Urothelium cell line (cell line): ENCODE data around the gene ECM2.

Experiments
- DNase-seq: peaks from one replicate; pipeline ENCODE4 v3.0.0; 2011; ENCODE audit warnings: low spot score, mixed read lengths
- FAIRE-seq: peaks from 2 replicates; lab custom pipeline; 2011; peaks lifted over from hg19 to GRCh38; lab: Jason Lieb, UNC

ECM2 gene

DNA sequence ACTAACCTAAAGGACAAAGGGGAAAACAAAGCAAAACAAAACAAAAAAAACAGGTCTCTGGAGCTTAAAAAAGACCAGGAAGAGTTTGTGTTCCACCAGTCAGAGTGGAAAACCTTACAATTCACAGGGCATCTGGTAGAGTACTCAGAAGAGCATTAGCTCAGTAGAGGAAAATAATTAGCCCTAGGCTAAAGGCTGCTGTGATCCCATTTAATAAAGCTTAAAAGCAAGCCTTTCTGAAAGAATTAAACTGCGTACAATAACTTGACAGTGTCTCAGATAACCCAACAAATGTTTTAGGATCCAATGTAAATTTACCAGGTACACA lies 7.3 kb downstream of the ECM2 start:
- DNase-seq (no peak), FAIRE-seq (no peak)

DNA sequence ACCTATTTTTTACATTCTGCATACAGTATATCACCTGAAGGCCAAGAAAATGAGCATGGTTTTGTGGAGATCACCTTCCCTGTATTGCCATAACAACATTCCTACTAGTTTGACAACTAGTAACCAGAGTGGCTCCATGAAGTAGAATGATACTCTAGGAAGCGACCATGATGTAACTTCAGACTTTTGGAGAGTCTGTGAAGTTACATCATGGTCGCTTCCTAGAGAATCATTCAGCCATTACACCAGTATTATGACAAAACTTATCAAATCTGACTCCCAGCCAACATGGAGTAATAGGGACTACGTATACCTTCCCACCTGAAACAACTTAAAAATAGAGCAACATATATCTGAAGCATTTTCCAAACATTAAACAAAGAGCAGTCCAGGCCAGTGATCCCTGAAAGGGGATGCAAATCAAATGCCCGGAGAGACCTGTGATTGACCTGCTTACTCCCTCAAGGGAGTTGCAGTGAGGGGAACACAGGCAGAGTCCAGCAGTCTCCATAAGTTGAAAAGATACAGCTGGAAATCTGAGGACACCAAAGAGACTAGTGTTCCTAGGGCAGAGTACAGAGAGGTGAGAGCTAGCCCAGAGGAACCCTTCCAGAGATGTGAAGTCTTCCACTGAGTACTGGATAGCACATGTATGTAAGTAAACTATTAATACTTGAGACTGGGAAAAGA lies 7.8 kb downstream of the ECM2 start:
- no peak for FAIRE-seq
- no peak for DNase-seq

DNA sequence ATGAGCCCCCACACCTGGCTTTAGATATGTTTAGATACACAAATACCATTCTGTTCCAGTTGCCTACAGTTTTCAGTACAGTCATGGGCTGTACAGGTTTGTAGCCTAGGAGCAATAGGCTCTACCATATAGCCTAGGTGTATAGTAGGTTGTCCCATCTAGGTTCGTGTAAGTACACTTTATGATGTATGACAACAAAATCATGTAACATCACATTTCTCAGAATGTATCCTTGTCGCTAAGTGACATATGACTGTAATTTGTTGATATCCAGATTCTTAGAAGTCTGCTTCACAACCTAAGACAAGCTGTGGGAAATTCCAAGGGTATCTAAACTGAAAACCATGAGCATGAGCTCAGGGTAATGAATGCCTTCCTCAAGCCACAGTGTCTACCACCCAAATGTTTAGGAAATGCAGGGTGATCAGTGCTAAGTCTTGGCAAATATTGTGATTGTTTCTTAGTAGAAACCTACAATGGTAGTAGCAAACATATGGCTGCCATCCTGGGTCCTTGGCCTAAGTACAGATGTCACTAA lies 8.4 kb downstream of the ECM2 start:
- DNase-seq (no peak), FAIRE-seq (no peak)

DNA sequence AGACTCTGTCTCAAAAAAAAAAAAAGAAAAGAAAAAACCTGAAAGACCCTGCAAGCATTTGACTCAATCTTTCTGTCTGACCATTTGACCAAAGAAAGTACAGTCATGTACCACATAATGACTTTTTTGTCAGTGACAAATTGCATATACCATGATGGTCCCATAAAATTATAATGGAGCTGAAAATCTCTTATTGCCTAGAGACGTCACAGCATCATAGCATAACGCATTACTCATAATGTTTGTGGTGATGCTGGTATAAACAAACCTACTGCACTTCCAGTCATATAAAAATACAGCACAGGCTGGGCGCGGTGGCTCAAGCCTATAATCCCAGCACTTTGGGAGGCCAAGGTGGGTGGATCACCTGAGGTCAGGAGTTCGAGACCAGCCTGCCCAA lies 10.5 kb downstream of the ECM2 start:
- peak; percentile 40 for FAIRE-seq
- no peak for DNase-seq

DNA sequence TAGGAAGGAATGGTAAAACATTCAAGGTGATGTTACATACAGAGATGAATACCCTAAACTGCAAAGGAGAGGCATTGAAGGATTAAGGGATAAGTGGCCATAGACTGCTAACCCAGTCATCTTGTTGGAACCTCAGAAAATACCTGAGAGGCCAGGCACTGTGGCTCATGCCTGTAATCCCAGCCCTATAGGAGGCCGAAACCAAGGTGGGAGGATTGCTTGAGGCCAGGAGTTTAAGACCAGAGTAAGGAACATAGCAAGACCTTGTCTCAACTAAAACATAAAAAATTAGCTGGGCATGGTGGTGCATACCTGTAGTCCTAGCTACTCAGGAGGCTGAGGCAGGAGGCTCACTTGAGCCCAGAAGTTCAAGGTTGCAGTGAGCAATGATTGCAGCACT lies 10.9 kb downstream of the ECM2 start:
- no peak for FAIRE-seq
- no peak for DNase-seq

DNA sequence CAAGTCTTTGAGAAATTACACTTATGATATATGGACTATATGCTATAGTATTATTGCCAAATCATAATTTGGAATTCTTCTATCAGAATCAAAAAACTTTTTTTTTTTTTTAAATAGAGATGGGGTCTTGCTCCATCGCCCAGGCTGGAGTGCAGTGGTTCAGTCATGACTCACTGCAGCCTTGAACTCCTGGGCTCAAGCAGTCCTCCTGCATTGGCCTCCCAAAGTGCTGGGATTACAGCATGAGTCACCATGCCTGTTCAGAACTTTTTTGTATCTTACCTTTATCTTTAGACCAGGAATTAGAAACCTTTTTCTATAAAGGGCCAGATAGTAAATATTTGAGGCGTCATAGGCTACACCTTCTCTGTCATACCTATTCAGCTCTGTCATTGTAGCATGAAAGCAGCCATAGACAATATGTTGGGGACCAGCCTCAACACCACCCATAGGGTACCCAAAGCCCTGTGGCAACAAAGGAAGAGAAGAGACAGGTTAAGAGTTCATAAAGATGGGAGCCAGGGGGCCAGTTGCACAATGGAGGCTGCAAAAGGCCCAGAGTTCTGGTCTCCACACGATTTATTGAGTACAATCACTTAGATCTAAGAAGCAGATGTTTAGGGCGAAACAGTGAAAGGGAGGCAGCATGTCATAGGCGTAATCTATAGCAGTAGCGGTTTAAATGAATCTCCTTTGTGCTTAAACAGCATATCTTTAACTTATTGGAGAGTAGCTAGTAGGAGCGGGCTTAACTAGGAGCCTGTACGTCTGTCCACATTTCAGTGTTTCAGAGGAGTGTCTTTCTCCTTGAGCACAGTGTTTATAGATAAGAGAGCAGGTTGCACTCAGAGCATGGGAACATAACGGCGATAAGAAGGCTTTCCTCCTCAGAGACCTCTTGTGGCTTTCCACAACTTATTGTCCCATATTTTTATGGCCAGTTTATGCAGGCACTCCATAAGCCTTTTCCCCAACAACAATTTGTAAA lies 12.5 kb downstream of the ECM2 start:
- DNase-seq = no peak
- no peak for FAIRE-seq

DNA sequence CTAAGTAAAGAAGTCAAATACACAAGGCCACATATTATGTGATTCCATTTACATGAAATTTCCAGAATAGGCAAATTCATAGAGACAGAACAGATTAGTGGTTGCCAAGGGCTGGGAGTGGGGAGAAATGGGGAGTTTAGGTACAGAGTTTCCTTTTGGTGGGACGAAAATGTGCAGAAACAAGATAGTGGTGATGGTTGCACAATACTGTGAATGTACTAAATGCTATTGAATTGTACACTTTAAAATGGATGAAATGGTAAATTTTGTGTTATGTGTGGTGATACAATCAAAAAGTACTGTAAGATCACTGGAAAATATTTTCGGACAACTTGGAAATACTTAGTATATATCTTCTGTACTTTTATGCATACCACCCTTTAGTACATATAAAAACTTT lies 15.0 kb downstream of the ECM2 start:
- FAIRE-seq = no peak
- DNase-seq = no peak

DNA sequence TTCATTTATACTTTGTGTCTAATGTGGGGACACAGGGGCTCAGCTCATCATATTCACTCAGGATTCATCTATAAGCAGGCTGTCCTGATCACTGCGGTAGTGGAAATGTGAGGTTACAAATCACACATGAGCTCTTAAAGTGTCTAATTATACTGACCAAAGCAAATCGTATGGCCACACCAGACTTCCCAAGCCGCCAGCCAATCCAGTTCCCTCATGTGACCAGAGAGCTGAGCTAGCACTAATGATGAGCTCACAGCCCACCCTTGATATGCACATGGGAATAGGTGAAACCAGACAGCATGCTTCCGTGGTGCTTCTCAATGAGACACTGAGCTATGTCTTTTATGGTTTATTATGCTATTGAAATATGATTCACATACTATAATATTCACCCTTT lies 17.6 kb downstream of the ECM2 start:
- DNase-seq = no peak
- FAIRE-seq = no peak

DNA sequence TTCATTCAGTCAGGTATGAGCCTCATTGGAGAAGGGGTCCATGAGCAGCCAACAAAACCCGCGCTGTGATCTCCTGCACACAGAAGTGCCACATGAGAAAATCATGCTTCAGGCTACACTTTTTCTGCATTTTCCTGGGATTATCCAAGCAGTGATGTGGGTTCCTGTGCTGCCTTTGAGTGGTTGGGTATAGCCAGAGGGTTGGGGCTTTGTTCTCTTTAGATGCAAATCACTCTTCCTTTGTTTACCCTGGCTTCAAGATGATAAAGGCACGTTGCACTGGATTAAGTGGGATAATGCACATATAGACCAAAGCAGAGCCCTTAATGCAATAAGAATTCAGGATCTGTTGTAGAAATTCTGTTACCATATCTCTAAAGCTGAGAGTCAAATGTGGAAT lies 18.7 kb downstream of the ECM2 start:
- DNase-seq = no peak
- no peak for FAIRE-seq

DNA sequence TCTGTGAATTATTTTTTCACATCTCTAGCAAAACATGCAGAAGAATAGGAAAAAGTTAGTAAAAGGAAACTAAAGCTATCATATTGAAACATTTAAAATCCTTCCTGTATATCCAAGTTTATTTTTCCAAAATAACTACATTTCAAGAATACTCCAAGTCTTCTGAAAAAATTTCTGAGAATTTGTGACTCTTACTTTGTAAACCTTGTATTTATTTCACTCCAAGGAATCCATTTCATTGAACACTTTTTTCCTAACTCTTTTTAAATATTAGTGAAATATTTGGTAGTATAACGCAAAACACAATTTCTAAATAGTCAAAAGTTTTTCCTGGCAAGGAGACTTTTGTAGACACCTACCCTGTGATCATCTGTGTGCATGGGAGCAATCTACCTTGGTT lies 19.3 kb downstream of the ECM2 start:
- DNase-seq (no peak), FAIRE-seq (no peak)

DNA sequence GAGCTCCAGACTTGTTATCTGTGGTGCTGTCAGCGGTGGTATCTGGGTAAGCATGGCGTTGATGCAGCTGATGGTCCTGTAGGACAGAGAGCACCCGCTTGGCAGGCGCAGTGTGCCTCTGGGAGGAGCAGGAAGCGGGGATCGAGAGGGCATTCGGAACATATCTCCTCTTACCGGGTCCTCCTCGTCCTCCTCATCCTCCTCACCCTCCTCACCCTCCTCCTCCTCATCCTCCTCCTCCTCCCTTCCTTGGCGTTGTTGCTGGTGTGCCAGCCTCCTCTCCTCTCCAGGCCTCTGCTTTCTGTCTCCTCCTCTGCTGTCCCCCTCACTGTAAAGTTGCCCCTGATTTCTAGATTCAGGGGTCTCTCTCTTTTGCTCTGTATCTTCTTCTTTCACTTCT lies 21.2 kb downstream of the ECM2 start:
- DNase-seq (no peak), FAIRE-seq (no peak)

DNA sequence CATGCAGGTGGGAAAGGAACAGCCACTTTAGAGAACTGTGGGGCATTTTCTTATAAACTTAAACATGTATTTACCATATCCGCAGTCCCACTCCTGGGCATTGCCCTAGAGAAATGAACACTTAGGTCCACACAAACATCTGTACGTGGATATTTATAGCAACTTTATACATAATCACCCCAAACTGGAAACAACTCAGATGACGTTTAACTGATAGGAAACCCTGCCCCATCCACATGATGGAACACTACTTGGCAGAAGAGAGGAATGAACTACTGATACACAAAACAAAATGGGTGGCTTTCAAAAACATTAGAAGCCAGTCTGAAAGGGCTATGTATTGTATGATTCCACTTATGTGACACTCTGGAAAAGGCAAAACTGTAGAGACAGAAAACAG lies 22.4 kb downstream of the ECM2 start:
- DNase-seq = no peak
- FAIRE-seq = no peak

DNA sequence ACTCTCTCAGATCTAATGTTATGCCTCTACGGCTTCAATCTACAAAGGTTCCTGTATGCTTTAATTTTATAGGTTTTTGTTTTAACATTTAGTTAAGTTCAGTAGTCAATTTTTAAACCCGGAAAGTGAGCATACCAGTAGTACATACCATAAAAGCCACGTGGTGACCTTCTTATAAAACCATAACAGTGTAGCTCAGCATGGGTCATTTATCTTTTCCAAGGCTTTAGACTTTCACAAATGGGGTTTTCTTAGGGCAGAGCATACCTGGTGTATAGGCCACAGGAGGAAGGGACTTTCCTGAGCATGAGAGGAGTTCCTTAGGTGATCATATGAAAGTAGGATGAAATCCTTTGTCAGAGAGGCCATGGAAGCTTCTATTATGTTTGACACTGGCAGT lies 23.2 kb downstream of the ECM2 start:
- DNase-seq (no peak), FAIRE-seq (no peak)

DNA sequence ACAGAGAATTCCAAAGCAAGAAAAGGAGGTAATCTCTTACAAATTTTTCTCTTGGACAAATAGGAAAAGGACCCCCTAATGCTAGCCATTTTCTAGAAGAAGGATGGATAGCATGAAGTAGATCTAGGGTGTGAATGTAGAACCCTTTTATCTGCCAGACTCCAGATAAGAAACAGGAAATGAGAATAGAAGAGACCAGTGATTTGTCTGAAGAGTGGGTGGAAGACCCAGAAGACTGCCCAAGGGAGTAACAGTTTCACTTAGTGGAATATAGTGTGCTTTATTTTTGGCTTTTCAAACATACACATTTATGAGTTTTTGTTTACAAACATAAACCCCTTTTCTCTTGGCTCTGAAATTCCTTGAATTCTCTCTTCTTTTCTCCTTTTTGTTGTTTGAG lies 25.0 kb downstream of the ECM2 start:
- FAIRE-seq = no peak
- DNase-seq = no peak

DNA sequence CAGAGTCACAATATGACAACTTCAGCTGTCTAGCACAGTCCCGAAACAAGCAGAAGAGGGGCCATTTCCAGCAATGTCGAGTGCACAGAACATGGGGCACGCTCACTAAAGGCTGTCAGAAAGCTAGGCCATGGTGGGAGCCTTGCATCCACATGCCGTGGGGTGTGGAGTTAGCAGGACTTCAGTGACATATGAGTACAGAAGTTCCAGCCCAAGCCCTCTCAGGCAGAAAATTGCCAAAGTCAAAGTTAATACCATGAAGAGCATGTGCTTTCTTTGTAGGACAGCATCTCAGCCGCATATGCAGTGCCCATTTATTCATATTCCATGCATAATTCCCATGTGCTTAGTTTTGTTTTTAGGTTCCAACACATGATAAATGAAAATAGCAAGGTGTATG lies 26.7 kb downstream of the ECM2 start:
- DNase-seq (no peak), FAIRE-seq (no peak)

DNA sequence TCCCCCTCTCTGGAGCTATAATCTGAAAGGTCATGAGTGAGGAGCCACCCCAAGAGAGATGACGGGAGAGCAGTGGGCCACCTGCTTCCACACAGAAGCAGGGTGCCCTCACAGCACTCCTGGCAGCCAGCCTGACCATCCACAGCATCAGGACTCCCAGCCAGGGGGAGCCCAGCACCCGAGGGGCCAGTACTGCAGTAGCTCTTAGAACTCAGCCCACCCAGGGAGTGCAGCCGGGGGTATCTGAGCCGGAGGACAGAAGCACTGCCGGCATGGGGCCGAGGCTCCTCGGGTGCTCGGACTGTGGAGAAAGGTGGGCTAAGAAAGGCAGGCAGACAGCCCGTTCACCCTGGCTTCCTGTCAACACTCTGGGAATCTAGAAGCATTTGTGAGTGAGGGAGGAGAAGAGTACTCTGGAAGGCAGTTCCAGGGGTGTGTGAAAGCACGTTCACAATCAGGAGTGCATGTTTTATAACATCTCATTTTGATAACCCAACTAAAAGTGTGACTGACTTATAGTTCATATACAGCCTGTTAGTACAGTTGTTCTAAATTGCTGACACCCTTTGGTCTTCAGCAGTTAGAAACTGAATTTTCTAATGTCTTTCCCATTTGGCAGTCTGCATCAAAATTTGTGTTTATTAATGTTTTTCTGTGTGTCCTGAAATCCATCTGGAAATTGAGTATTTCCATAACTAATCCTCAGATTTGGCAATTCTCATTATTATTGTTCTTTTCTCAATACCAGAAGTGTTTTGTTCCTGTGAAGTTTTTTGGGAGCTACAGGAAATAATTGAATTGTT lies 27.6 kb downstream of the ECM2 start:
- FAIRE-seq (no peak), DNase-seq (no peak)

DNA sequence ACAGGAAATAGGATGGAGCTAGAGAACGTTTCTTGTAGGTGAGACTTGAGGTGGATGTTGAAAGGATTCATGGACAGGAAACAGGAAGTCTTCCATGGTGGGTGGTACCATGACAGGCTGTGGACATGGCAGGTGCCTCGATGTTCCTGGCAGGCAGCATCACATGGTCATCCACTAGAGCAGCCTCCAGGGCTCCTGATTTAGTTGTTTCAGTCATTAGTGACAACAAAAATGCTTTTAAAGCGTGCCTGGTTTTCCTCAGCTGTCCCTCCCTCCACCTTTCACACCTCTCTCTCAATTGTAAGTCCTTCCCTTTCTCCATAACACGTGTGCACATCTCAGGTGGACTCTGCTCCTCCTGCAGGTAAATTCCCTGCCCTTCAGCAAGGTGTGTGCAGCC lies 28.3 kb downstream of the ECM2 start:
- DNase-seq = no peak
- no peak for FAIRE-seq

DNA sequence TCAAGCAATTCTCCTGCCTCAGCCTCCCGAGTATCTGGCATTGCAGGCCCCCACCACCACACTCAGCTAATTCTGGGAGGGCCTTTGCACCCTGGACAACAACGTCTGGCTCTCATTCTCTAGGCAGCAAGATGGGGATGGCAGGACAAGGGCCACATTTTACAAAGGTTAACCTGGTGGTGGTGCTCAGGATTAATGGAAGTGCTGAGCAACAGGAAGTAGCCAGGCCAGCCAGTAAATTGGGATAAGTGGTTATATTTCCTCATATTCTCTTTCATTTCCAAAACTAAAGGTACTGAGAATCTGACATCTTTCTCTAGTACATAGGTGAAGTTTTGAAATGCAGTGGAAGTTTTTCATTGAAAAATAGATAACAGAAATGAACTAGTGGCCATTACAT lies 28.8 kb downstream of the ECM2 start:
- DNase-seq (no peak), FAIRE-seq (no peak)

DNA sequence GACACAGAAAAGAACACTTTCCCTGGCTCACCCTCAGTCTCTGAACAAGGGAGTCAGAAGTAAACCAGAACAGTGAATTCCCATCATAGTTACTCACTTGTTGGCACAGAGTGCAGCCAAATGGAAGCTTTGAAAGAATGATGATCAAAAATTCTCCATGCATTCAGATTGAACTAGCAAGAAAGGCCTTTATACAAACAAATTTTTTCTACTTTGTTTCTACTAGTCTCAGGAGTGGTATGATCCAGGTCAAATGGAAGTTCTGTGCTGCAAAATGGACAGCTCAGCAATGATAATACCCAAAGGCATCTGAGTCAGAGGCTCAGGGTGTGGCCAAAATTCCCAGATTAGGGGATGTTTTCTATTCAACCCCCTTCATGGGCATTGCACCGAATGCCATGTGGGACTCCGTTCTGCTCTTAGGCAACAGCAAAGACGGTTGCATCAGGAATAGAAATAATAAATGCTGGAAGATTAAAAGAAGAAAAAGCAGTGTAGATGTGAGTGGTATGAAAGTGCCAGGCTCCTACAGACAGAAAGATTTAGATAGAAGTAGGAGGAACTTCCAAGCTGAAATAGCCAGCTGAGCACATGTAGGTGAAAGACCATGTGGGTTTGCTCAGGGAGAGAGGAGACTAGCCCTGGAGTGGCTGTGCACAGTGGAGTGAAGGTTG lies 29.5 kb downstream of the ECM2 start:
- no peak for FAIRE-seq
- DNase-seq = peak; percentile 61

DNA sequence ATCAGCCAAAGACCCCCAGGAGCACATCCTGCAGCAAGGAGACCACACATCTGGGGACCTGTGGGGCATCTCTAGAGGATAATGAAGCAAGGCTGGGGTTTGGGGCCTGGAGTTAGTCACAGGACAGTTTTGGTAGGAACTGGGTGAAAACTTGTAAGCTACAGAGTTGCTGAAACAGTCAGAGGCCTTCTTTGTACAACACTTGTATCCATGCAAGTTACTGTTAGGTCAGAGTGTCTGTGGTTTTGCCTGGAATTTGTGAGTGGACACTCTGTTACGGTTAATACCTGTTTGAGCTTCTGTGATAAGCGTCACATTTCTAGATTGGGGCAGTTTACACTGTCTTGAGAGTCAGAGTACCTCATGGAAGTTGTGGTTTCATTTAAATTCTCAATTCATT lies 30.9 kb downstream of the ECM2 start:
- FAIRE-seq (no peak), DNase-seq (no peak)

DNA sequence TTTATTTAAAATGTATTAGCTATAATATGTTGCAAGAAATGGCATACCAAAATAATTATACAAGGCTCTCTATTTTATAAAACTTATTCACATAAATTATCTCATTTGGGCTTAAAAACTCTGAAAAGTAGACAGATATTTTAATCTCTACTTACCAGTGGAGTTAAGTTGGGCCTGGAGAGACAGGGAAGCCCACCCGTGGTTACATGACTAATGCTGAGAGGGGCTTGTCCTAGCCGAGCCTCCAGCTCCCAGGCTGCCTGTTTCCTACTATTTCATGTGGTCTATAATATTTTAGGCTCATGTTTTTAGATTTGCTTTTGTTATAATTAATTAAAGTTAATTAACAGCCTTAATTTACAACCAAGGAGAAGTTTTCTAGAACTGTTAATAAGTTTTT lies 32.6 kb downstream of the ECM2 start:
- DNase-seq (no peak), FAIRE-seq (no peak)
